EH (cell line): ENCODE data around the gene KRT35.

Experiments used
- DNase-seq: peaks from one replicate; pipeline ENCODE4 v3.0.0-alpha.2; 2015; ENCODE audit warnings: low read depth

The KRT35 gene

DNA sequence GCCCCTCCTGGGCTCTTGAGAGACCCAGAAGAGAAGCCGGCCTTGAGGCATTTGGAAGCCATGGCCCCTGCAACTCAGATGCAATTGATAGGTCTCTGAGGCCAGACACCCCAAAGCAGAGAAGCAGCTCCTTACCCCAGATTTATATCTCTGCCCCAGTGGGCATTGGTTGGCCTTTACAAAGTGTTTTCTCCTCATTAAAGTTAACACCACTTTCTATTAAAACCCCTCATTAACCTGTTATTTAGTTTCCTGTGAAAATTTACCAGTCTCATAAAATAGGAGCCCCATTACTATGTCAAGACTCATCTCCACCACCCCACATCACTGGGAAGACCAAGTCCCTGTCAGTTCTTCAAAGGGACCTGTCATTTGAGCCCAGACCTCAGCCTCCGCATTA, at the start of gene KRT35:
Gene KRT35 (minus strand): TSS at position 116 of the 400 bp plus-strand sequence. CDS start 54 bp downstream, at position 62.
- DNase-seq: no peak

DNA sequence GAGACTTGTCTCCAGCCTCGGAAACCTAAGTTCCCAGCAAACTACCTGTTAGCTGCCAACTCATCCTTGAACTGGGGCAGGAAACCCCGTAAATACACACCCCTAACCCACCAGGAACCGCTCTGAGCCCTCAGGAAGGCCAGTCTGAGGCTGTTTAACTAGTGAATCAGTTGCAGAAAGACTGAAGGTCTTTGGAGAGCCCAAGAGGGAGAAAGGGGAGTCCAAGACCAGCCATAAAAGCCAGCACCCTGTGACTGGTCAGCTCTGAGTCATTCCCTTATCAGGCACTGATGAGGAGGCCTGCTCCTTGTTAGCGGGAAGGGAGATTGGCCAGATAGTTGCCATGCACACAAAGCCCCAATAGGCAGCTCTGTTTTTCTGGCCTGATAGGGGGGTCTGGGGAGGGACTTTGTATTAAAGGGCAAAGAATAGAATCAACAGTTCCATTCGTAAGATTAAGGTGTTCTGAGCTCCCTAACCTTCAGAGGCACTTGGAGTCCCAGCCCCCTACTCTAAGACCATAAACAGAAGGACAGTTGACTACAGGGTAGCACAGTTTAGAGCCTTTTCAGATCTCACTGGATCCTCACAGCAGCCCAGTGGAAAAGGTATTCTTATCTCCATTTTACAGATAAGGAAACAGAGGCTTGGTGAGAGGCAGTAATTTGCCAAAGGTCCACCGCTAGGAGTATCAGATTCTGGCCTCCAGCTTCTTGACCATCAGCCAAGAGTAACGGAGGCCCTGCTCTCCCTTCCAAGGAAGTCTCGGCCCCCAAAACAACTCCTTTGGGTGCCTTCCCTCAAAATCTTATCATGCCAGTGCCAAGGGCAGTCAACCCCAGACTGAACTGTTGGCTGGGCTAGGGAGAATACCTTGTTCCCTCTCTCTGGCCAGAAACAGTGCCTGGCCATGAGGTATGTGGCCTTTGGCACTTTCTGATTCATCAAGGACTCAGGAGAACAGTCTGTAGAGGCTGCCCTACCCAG, 49.4 kb upstream of the KRT35 start:
- peak; percentile 97 for DNase-seq

DNA sequence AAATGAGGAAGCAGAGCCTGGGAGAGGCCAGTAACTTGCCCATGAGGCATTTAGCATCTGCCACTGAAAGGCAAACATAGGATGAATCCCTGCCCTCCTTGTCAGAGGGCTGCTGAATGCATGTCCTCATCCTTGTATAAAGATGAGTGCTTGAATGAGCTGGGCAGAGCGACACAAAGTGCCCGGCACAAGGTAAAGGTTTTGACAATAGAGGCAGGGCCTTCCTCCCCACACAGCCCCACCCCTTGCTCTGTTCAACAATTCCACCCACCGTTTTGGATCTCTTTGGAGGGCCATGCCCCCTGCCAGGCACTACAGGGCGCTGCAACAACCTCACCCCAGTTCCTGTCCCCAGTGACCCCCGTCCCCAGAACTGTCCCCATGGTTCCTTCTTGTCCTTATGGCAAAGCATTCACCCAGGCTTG, 48.6 kb upstream of the KRT35 start:
- peak; percentile 23 for DNase-seq

DNA sequence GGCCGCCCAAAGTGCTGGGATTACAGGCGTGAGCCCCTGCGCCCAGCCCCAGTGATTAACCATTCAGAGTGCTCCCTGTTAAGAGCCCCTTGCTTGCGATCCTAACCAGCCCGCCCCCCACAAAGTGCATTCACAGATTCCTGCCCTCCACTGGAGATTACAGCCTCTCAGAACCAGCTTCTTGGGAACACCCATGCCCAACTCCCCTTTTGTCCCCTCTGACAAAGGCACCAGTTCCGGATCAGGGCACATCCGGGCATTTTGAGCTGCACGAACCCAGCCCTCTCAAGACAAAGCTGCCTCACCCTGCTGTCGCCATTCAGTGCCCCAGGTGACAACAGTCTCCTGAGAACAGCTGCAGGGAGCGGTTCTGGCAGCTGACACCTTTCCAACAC, 48.0 kb upstream of the KRT35 start:
- no peak for DNase-seq

DNA sequence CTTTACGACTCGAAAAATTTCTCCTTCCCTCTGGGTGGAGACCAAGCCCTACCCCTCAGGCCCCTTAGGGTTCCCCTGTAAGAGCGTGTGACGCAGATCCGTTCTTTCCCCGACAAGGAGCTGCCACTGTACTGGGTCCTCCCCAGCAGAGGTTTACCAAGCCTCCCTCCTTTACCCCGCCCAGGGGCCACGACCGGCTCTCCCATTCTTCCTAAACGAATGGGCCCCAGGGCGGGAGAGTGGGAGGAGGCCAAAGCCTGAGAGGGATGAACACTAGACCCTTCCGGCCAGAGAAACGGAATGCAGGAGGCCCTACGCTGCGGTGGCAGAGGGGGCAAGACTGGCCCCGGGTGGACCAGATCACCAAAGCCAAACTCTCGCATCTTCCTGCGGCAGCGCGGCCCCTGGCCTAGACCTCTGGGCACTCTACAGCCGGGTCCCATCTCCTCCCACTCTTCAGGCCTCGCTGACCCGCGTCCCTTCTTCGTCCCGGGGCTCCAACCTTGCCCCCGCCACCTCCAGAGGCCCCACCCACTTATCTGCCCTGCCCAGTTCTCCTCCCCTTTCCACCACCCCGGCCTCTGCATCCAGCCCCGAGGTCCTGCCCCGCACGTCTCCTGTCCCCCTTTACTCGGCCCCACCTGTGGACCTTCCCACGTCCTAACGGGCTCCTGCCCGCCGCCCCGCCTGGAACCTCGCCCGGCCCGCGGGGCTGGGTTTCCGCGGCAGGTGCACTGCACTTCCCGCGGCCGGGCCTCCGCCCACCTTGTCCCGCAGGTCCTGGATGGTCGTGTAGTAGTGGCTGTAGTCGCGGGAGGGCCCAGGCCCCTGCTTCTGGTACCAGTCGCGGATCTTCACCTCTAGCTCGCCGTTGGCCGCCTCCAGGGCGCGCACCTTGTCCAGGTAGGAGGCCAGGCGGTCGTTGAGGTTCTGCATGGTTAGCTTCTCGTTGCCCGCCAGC, 46.4 kb upstream of the KRT35 start:
- no peak for DNase-seq

DNA sequence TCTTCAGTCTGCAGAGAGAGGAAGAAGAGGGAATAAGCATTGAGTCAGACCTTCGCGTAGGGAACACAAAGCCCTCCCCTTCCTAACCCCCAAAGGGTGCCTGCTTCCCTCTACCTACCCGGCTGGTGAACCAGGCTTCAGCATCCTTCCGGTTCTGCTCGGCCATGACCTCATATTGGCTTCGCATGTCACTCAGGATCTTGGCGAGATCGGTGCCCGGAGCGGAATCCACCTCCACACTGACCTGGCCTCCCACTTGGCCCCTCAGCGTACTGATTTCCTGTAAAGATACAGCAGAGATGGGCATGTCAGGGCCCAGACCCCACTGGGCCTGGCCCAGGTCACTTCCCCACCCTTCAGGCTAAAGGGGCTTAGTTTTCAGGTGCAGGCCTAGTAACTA, 43.3 kb upstream of the KRT35 start:
- no peak for DNase-seq

DNA sequence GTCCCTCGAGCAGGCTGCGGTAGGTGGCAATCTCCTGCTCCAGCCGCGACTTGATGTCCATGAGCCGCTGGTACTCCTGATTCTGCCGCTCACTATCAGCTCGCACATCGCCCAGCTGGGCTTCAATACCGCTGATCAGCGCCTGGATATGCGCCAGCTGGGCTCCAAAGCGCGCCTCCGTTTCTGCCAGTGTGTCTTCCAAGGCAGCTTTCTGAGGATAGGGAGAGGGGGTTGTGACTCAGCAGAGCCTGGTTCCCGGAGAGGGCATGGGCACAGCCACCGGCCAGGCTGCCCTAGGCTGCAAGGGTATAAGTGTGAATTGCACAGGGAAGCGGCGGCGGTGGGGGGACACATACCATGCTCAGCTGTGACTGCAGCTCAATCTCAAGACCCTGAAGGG, 42.8 kb upstream of the KRT35 start:
- DNase-seq: no peak

DNA sequence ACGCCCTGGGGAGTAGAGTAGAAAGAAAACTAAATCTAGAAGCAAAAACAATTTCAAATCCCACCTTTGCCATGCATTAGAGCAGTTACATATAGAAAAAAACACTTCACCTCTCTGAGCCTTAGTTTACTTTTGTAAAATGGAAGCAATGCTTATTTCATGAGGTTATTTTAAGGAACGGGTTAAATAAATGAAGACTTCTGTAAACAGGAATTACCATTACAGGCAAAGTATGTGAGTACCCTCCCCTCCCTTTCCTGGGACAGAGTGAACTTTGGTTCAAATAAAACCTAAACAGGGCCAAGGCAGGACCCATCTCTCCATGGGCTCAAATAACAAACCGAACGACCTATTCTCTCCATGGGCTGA, 42.3 kb upstream of the KRT35 start:
- DNase-seq: no peak

DNA sequence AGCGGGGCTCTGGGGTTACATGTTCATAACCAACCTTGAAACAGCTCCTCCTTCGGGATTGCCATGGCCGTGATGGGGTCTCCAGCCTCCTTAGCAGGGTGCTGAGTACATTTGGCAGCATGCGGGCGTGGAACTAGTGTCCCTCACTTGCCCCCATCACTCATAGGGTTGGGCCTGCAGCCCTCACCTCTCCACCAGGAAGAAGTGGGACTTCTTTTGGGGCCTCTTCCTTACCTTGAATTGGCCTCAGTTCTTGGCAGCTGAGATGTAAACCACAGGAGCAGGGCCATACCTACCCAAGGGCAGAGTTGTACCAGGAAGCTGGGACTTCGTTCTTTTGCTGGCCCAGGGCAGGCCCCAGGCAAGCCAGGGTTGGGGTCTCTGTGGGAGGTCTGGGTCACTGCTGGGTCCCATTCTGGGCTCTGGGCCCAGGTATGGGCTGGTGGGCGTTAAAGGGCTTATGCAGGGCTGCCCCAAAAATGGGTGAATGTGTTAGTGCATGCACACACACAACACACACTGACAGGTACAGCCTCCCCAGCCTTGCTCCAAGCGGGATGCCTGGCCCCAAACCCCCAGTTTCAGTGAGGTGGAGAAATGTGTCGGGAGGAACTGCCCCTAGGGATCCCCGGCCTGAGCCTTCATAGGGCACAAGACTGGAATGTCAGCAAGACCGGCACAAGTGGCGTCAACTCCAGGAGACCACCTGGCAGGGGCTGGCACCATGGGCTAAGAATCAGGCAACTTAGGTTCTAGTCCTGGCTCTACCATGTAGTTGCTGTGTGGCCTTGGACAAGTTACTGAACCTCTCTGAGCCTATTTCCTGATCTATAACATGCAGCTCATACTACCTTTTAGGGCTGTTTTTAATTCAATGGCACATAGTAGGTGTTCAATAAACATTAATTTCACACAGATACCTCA, 41.6 kb upstream of the KRT35 start:
- DNase-seq: no peak

DNA sequence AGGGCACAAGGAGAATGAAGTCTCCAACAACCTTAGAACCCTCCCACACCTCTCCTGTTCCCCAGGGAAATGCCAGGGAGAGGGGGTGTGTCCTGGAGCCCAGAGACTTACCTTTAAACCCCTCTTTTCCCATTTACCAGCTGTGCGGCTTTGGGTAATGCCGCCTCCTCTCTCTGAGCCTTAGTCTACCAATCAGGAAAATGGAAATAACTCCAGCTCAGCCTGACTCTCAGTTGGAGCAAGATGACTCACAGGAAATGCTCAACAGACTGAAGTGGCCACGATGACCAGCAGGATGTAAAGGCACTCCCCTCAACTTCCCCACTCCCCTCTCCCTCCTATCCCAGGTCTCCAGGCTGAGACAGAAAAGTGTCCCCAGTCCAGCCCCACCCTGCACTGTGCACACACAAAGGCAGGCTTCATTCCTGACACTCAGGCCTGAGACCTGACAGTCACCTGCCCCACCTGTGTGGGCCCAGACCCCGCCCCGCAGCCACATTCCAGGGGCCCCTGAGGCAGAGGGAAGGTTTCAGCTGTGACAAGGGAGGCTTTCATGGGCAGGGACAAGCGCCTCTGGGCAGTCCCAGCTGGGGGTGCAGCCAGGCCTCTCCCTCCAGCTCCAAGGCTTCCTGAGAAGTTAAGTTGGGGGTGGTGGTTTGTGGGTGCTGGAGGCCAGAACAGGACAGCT, 40.8 kb upstream of the KRT35 start:
- peak; percentile 92 for DNase-seq

DNA sequence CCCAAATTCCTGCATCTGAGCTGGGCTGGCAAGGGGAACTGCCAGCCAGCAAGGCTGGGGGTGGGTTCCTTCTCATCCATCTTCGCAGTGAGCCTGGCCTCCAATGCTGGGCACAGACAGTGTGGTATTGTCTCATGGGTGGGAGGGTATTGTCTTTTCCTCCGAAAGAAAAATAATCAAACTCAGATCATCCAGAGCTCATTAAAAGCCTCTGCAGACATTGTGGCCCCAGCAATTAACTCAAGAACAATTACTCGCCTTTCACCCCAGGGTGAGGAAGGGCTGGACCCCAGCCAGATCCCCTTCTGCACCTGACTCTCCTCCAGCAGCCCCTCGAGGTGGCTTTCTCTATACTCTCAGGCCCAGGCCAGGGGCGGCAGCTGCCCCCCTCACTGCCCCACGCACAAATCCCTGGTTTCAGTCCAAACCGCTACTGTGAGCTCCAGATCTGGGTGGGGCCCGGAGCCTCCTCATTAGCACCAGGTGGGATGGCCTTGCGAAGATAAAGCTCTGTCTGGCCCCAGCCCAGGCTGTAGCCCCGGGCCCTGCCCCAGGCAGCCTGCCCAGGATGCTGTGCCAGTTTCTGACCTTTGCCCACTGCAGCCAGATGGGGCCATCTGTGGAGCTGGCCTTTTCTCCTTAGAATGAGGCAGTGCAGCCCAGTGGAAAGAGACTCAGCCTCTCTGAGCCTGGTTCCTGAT, 40.0 kb upstream of the KRT35 start:
- DNase-seq: peak; percentile 29

DNA sequence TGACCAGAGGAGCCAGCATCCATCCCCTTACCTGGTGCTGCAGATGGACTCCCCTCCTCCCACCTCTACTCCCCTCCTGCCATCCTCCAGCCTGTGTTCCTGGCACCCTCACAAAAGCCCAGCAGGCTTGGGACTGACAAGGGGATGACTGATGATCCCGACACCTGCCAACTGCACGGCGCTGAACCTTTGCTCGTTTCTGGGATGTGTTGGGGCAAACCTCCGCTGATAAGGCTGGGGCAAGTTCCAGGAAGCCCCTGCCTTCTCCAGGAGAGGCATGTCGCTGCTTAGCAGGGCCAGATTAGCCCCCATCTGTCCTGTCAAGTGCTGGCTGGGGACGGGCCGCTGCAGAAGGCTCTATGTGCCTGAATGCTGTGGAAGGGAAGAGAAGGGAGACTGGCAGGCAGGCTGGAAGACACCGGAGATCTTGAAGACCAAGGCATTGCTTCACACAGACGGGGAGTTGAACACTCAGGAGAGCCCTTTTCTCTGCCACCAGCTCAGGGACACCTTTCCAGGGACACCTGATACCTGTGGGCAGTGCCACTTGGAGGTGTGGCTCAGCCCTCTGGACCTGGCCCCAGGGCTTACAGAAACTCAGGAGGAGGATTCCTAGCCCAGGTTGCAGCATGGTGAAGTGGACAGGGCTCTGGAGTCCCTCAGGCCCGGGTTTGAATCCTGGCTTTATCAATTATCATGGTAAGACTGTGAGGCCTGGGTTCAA, 38.7 kb upstream of the KRT35 start:
- no peak for DNase-seq

DNA sequence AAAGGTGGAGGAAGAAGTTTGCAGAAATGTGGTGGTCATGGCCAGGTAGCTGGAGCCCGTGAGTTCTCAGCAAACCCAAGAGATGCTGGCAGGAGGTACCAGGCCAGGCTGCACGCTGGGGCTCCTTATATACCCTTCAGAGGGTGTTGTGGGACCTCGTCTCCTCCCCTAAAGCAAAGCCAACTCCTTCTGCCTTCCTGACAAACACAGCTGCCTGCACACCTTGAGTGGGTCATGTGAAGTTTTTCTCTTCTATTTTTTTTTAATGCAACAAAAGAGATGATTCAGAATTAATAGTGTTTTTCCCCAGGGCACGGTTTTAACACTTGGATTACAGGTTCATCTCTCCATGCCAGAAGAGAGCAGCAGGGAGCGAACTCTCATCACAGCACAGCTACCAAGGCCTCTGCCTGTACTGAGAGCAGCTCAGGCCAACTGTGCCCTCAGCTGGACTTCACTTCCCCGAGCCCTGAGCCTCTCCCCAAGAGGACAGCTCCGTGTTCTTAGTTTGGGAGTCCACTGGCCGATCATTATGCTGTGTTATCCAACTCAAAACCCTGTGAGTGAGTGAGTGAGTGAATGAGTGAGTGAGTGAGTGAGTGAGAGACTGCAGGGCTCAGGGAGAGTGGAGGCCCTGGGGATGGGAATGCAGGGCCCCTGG, 38.0 kb upstream of the KRT35 start, which contains the start of gene KRT15:
Gene KRT15 (minus strand): TSS at position 102 of the 661 bp plus-strand sequence. CDS start 63 bp downstream, at position 39.
- peak; percentile 55 for DNase-seq

DNA sequence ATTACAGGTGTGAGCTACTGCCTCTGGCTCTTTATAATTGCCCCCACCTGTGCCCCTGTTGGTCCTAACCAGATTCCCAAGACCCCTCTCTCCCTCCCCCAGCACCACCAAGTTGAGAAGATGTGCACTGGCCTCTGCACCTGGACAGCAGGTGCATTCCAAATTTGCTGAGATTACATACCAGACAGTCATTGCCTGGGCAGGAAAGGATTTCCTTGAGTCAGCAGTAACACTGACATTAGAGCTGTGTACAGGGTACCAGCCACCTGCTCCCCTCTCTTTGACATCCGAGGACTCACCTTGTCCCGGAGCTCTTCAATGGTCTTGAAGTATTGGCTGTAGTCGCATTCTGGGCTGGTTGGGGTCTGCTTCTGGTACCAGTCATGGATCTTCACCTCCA, 37.1 kb upstream of the KRT35 start:
- no peak for DNase-seq

DNA sequence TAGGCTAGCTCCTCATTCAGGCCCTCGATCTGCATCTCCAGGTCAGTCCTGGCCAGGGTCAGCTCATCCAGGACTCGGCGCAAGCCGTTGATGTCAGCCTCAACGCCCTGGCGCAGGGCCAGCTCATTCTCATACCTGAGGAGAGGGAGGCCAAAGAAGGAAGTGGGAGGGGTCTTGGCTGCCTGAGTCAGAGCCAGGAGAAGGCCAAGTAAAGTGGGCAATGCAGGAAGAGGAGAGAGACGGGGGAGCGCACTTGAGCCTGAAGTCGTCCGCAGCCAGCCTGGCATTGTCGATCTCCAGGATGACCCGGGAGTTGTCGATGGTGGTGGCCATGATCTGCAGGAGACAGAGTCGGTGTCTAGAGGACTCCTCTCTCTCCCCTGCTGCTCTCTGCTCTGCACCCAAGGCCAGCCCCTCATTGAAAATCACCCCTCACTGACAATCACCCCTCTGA, 35.9 kb upstream of the KRT35 start:
- no peak for DNase-seq

DNA sequence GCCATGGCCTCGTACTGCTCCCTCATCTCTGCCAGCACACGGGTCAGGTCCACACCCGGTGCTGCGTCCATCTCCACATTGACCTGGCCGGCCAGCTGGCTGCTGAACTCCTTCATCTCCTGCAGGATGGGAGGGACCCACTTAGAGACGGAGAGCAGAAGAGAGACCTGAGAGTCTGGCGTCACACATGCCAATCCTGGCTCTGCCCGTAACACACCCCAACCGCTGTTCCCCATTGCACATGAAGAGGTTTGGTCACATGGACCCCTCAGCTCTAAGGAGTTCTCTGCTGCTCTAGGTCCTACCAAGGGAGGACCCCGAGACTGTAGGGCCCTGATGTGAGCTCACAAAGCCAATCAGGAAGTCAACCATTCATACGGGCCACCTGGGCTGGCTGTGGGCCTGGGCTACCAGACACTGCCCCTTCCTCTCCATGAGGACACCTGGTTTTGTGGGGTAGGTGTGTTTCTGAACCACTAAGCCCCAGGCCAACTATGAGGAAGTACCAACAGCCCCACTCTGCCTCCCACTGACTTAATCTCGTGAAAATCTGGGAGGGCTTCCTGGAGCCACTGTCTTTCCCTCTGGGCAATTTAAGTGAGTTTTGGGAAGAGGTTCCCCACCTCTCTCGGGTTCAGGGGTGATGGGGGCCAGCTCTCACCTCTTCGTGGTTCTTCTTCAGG, 35.3 kb upstream of the KRT35 start:
- no peak for DNase-seq

DNA sequence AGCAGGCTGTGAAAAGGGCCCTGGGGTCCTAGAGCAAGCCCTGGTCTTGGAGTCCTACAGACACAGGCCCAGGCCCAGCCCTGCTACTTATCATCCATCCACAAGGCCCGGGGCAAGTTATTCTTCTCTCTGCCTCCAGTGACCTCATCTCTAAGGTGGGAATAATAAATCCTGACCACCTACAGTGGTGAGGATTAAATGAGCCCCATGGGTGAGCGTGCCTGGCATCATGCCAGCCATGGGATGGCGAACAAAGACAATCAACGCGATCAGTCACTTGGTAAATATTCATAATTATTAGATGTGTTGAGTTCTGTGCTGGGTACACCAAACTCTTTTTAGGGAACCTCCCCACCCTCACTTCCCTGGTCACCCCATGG, 32.2 kb upstream of the KRT35 start:
- no peak for DNase-seq

DNA sequence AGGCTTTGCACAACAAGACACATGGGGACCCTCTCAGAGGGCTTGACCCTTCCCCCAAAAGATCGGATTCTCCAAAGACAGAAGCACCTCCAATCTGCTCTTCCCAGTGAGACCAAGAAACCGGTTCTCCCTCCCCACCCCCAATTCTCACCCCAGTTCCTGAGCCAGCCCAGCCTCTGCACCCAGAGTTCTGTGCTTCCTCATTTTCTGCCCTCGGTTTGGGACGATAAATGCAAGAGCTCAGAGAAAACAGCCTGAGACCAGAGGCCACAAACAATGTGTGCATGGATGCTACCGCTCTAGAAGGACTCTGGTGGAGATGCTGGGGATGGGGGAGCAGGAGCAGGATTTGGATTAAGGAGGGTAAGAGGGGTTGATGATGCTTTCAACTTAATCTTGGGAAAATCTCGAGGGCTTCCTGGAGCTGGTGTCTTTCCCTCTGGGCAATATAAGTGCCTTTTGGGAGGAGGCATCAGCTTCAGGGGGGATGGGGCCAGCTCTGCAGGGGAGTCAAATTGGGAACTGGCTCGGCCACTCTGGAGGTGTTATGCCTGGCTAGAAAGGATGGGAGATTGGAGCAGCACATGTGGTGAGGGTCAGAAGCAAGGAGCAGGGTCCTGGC, 31.7 kb upstream of the KRT35 start:
- no peak for DNase-seq
